HepG2 (cell line): Measurements from ENCODE around the gene NAPSA. TPM values are rescaled to one million over a fixed set of nuclear protein-coding genes. Genes with fewer than 3 reads are reported as not detected.

ENCODE experiments used
- ASH2L ChIP-seq: fragments of 300-600, 200-600 bp; sonication (generic); IDR thresholded peaks from 2 replicates; pipeline ENCODE4 v1.7.0; 2017; ENCODE audit warnings: low read depth, mild to moderate bottlenecking, moderate library complexity, mixed read lengths, low read length; ENCODE audit not compliant: insufficient read length
- ELF1 ChIP-seq: sonication (generic); formaldehyde crosslinking; IDR thresholded peaks from 2 replicates; pipeline ENCODE4 v1.4.0; 2020; ENCODE audit warnings: missing genetic modification reagents
- ESRRA ChIP-seq: sonication (generic); formaldehyde crosslinking; IDR thresholded peaks from 2 replicates; pipeline ENCODE4 v1.5.1; 2020; ENCODE audit warnings: mild to moderate bottlenecking, low read depth, missing genetic modification reagents
- KLF15 ChIP-seq: sonication (generic); formaldehyde crosslinking; IDR thresholded peaks from 2 replicates; pipeline ENCODE4 v1.8.1; 2023; ENCODE audit warnings: borderline replicate concordance, mild to moderate bottlenecking, inconsistent platforms, missing genetic modification reagents, mixed read lengths
- MXI1 ChIP-seq: IDR thresholded peaks from 3 replicates; pipeline ENCODE4 v1.6.1; 2012; ENCODE audit warnings: low read depth, low read length, inconsistent platforms, borderline replicate concordance
- NCOA5 ChIP-seq: sonication (generic); formaldehyde crosslinking; IDR thresholded peaks from 2 replicates; pipeline ENCODE4 v1.4.0; 2020; ENCODE audit warnings: missing genetic modification reagents
- POLR2A ChIP-seq, 2 experiments: IDR thresholded peaks; 2 replicates each; pipeline ENCODE4 v1.6.1; 2011; ENCODE audit warnings: low read depth in 2 of 2, low read length in 2 of 2, mild to moderate bottlenecking in 1 of 2, moderate library complexity in 1 of 2; ENCODE audit not compliant: insufficient read depth in 1 of 2
- YEATS4 ChIP-seq: sonication (generic); formaldehyde crosslinking; IDR thresholded peaks from 2 replicates; pipeline ENCODE4 v1.4.0; 2020; ENCODE audit warnings: missing genetic modification reagents, borderline replicate concordance
- ZFP36L1 ChIP-seq: sonication (generic); formaldehyde crosslinking; IDR thresholded peaks from 2 replicates; pipeline ENCODE4 v1.8.0; 2022; ENCODE audit warnings: mild to moderate bottlenecking, missing genetic modification reagents, moderate library complexity
- ZNF224 ChIP-seq: sonication (generic); formaldehyde crosslinking; IDR thresholded peaks from 2 replicates; pipeline ENCODE4 v1.5.0; 2020; ENCODE audit warnings: mild to moderate bottlenecking, missing genetic modification reagents
- ZNF687 ChIP-seq: sonication (generic); formaldehyde crosslinking; IDR thresholded peaks from 2 replicates; pipeline ENCODE4 v1.5.1; 2020; ENCODE audit warnings: mild to moderate bottlenecking, missing genetic modification reagents, moderate library complexity
- ZNF766 ChIP-seq: sonication (generic); formaldehyde crosslinking; IDR thresholded peaks from 2 replicates; pipeline ENCODE4 v1.5.0; 2020; ENCODE audit warnings: missing genetic modification reagents, borderline replicate concordance
- ZNF777 ChIP-seq: sonication (generic); formaldehyde crosslinking; IDR thresholded peaks from 2 replicates; pipeline ENCODE4 v1.4.0; 2020; ENCODE audit warnings: missing genetic modification reagents
- ZSCAN12 ChIP-seq: sonication (generic); formaldehyde crosslinking; IDR thresholded peaks from 2 replicates; pipeline ENCODE4 v1.9.0; 2021; ENCODE audit warnings: mild to moderate bottlenecking, missing genetic modification reagents
- ZSCAN25 ChIP-seq: sonication (generic); formaldehyde crosslinking; IDR thresholded peaks from 2 replicates; pipeline ENCODE4 v1.8.0; 2022; ENCODE audit warnings: mild to moderate bottlenecking, missing genetic modification reagents
- polyA plus RNA-seq, 8 experiments: library from polyadenylated mRNA; depleted of rRNA in 3 of 8; stranded (reverse) in 7 of 8; unstranded in 1 of 8; fragments of >200 nt; fragmentation: Illumina TruSeq in 4 of 8; extraction: Trizol in 4 of 8; gene quantifications; 2 replicates each; pipeline versions ENCODE4 v1.2.1 to v1.2.3, GENCODE V29; 2011 to 2016; ENCODE audit warnings: low read depth in 4 of 8, missing spikeins in 1 of 8, mixed read lengths in 1 of 8; ENCODE audit not compliant: insufficient read depth in 1 of 8
- total RNA-seq, 5 experiments: library from RNA; depleted of rRNA; stranded (reverse); fragments of >200 nt; fragmentation: Illumina TruSeq; extraction: Trizol; gene quantifications; 2 replicates each; pipeline ENCODE4 v1.2.3, GENCODE V29; 2016; ENCODE audit warnings: low read depth in 1 of 5
- TF ChIP-seq, protein P1 (sequence below): sonication (generic); formaldehyde crosslinking; IDR thresholded peaks from 2 replicates; pipeline ENCODE4 v1.5.0; 2020; ENCODE audit warnings: missing genetic modification reagents
- TF ChIP-seq, protein P2 (sequence below): sonication (generic); formaldehyde crosslinking; IDR thresholded peaks from 2 replicates; pipeline ENCODE4 v1.5.0; 2020; ENCODE audit warnings: mild to moderate bottlenecking, missing genetic modification reagents, moderate library complexity
- TF ChIP-seq, protein P3 (sequence below): sonication (generic); formaldehyde crosslinking; IDR thresholded peaks from 2 replicates; pipeline ENCODE4 v1.8.1; 2022; ENCODE audit warnings: mild to moderate bottlenecking, missing genetic modification reagents
- TF ChIP-seq, protein P4 (sequence below): sonication (generic); formaldehyde crosslinking; IDR thresholded peaks from 2 replicates; pipeline ENCODE4 v1.4.0; 2020; ENCODE audit warnings: missing genetic modification reagents

Gene NAPSA
- total and polyA plus RNA-seq, 2 of the 13 experiments (the other 11 are each of a cell fraction or from before 2014, with no cell fraction given), result not detected

GRCh38 chr19:50328224-50328872, 37.1 kb downstream of the NAPSA start (continued):
- TF ChIP-seq ESRRA (no peak), ZFP36L1 (CRISPR knock-in tag) (no peak), ZNF687 (peak; percentile 64), YEATS4 (CRISPR knock-in tag) (no peak), ZNF777 (CRISPR knock-in tag) (peak; percentile 97), ZSCAN12 (CRISPR knock-in tag) (no peak), ZNF224 (no peak), MXI1 (peak; percentile 9; the same call in 1 of the 3 replicates), POLR2A (IDR thresholded peaks at IDR 0.05; ENCODE audit: insufficient read depth in 1 of 2, low read depth in 2 of 2, low read length in 2 of 2) (no peak), ASH2L (no peak), ZSCAN25 (CRISPR knock-in tag) (no peak), KLF15 (no peak), ZNF766 (CRISPR knock-in tag) (0 out of 2 replicates have a peak, but pooled peaks have one; percentile 68), NCOA5 (CRISPR knock-in tag) (no peak), ELF1 (no peak)
- TF ChIP-seq, protein P1, sequence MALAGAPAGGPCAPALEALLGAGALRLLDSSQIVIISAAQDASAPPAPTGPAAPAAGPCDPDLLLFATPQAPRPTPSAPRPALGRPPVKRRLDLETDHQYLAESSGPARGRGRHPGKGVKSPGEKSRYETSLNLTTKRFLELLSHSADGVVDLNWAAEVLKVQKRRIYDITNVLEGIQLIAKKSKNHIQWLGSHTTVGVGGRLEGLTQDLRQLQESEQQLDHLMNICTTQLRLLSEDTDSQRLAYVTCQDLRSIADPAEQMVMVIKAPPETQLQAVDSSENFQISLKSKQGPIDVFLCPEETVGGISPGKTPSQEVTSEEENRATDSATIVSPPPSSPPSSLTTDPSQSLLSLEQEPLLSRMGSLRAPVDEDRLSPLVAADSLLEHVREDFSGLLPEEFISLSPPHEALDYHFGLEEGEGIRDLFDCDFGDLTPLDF (CRISPR knock-in tag), result no peak
- TF ChIP-seq, protein P2, sequence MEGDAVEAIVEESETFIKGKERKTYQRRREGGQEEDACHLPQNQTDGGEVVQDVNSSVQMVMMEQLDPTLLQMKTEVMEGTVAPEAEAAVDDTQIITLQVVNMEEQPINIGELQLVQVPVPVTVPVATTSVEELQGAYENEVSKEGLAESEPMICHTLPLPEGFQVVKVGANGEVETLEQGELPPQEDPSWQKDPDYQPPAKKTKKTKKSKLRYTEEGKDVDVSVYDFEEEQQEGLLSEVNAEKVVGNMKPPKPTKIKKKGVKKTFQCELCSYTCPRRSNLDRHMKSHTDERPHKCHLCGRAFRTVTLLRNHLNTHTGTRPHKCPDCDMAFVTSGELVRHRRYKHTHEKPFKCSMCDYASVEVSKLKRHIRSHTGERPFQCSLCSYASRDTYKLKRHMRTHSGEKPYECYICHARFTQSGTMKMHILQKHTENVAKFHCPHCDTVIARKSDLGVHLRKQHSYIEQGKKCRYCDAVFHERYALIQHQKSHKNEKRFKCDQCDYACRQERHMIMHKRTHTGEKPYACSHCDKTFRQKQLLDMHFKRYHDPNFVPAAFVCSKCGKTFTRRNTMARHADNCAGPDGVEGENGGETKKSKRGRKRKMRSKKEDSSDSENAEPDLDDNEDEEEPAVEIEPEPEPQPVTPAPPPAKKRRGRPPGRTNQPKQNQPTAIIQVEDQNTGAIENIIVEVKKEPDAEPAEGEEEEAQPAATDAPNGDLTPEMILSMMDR (CRISPR knock-in tag), result 0 out of 2 replicates have a peak, but pooled peaks have one; percentile 21
- TF ChIP-seq, protein P3, sequence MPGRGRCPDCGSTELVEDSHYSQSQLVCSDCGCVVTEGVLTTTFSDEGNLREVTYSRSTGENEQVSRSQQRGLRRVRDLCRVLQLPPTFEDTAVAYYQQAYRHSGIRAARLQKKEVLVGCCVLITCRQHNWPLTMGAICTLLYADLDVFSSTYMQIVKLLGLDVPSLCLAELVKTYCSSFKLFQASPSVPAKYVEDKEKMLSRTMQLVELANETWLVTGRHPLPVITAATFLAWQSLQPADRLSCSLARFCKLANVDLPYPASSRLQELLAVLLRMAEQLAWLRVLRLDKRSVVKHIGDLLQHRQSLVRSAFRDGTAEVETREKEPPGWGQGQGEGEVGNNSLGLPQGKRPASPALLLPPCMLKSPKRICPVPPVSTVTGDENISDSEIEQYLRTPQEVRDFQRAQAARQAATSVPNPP (CRISPR knock-in tag), result no peak
- TF ChIP-seq, protein P4, sequence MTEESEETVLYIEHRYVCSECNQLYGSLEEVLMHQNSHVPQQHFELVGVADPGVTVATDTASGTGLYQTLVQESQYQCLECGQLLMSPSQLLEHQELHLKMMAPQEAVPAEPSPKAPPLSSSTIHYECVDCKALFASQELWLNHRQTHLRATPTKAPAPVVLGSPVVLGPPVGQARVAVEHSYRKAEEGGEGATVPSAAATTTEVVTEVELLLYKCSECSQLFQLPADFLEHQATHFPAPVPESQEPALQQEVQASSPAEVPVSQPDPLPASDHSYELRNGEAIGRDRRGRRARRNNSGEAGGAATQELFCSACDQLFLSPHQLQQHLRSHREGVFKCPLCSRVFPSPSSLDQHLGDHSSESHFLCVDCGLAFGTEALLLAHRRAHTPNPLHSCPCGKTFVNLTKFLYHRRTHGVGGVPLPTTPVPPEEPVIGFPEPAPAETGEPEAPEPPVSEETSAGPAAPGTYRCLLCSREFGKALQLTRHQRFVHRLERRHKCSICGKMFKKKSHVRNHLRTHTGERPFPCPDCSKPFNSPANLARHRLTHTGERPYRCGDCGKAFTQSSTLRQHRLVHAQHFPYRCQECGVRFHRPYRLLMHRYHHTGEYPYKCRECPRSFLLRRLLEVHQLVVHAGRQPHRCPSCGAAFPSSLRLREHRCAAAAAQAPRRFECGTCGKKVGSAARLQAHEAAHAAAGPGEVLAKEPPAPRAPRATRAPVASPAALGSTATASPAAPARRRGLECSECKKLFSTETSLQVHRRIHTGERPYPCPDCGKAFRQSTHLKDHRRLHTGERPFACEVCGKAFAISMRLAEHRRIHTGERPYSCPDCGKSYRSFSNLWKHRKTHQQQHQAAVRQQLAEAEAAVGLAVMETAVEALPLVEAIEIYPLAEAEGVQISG (CRISPR knock-in tag), result peak; percentile 27; the same call in 1 of the 2 replicates
